MM.1S (cell line): ENCODE data around the gene FBLN1.

Experiments
- DNase-seq: peaks from one replicate; pipeline ENCODE4 v3.0.0-alpha.2; 2015
- H2AFZ ChIP-seq: fragments of 300-600 bp; sonication (generic); 2 replicates; pipeline ENCODE4 v1.6.0; 2016; ENCODE audit warnings: antibody characterized with exemption, low read length
- H3F3A ChIP-seq: fragments of 300-600 bp; sonication (generic); 2 replicates; pipeline ENCODE4 v1.6.1; 2016; ENCODE audit warnings: mild to moderate bottlenecking, antibody characterized with exemption, low read length, moderate library complexity, mixed read lengths; ENCODE audit not compliant: insufficient read depth
- H3K27ac ChIP-seq: fragments of 300-600 bp; sonication (generic); 2 replicates; pipeline ENCODE4 v1.5.1; 2016; ENCODE audit warnings: mild to moderate bottlenecking, low read length
- H3K27me3 ChIP-seq: fragments of 300-600 bp; sonication (generic); replicated peaks from 2 replicates; pipeline ENCODE4 v1.6.0; 2016; ENCODE audit warnings: low read length; ENCODE audit not compliant: insufficient read depth
- H3K36me3 ChIP-seq: fragments of 300-600 bp; sonication (generic); replicated peaks from 2 replicates; pipeline ENCODE4 v1.6.1; 2016; ENCODE audit warnings: mild to moderate bottlenecking, low read length, mixed read lengths; ENCODE audit not compliant: insufficient read depth
- H3K4me1 ChIP-seq: fragments of 300-600 bp; sonication (generic); 2 replicates; pipeline ENCODE4 v1.6.1; 2016; ENCODE audit warnings: low read length, mixed read lengths
- H3K4me2 ChIP-seq: fragments of 300-600 bp; sonication (generic); 2 replicates; pipeline ENCODE4 v1.6.0; 2016; ENCODE audit warnings: low read depth, low read length
- H3K4me3 ChIP-seq: fragments of 300-600 bp; sonication (generic); 2 replicates; pipeline ENCODE4 v1.5.1; 2016; ENCODE audit warnings: low read length, mixed read lengths
- H3K79me2 ChIP-seq: fragments of 300-600 bp; sonication (generic); 2 replicates; pipeline ENCODE4 v1.6.1; 2016; ENCODE audit warnings: mixed run types, low read length, mixed read lengths
- H3K9ac ChIP-seq: fragments of 300-600 bp; sonication (generic); 2 replicates; pipeline ENCODE4 v1.6.1; 2016; ENCODE audit warnings: low read length, mixed read lengths
- H3K9me2 ChIP-seq: fragments of 300-600 bp; sonication (generic); replicated peaks from 2 replicates; pipeline ENCODE4 v1.6.1; 2016; ENCODE audit warnings: mild to moderate bottlenecking, low read length, mixed read lengths; ENCODE audit not compliant: insufficient read depth
- H3K9me3 ChIP-seq: fragments of 300-600 bp; sonication (generic); replicated peaks from 2 replicates; pipeline ENCODE4 v1.6.1; 2016; ENCODE audit warnings: mild to moderate bottlenecking, low read length, mixed read lengths; ENCODE audit not compliant: insufficient read depth
- H4K20me1 ChIP-seq: fragments of 300-600 bp; sonication (generic); 2 replicates; pipeline ENCODE4 v1.6.1; 2016; ENCODE audit warnings: mild to moderate bottlenecking, low read length, moderate library complexity, mixed read lengths; ENCODE audit not compliant: insufficient read depth
- EZH2 ChIP-seq: fragments of 300-600 bp; sonication (generic); optimal IDR thresholded peaks from 2 replicates; pipeline ENCODE3; 2017; ENCODE audit warnings: low read depth, mild to moderate bottlenecking, antibody characterized with exemption, low read length, mixed read lengths
- EZH2phosphoT487 ChIP-seq: fragments of 300-600 bp; sonication (generic); IDR thresholded peaks from 2 replicates; pipeline ENCODE4 v1.6.1; 2018; ENCODE audit warnings: antibody characterized with exemption, low read length
- TF ChIP-seq, protein P1 (sequence below): fragments of 300-600 bp; sonication (generic); IDR thresholded peaks from 2 replicates; pipeline ENCODE4 v1.5.1; 2016; ENCODE audit warnings: antibody characterized with exemption, low read length, mixed read lengths

The FBLN1 gene

DNA sequence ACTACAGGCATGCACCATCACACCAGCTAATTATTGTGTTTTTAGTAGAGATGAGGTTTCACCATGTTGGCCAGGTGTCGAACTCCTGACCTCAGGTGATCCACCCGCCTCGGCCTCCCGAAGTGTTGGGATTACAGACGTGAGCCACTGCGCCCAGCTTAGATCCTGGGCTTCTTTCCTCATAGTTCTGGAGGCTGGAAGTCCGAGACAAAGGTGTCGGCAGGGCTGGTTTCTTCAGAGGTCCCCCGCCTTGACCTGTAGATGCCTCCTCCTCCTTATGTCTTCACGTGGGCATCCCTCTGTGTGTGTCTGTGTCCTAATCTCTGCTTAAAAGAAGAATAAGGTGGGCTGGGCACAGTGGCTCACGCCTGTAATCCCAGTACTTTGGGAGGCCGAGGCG, 44.2 kb upstream of the FBLN1 start:
- H3K9me2 ChIP-seq, result no peaks in the 10 kb centered on the region
- H3K27ac ChIP-seq, result no peak overlapping the region
- H3K9me3 ChIP-seq, result no peaks in the 10 kb centered on the region
- no peaks in the 10 kb centered on the region for H4K20me1 ChIP-seq
- TF ChIP-seq, protein P1, sequence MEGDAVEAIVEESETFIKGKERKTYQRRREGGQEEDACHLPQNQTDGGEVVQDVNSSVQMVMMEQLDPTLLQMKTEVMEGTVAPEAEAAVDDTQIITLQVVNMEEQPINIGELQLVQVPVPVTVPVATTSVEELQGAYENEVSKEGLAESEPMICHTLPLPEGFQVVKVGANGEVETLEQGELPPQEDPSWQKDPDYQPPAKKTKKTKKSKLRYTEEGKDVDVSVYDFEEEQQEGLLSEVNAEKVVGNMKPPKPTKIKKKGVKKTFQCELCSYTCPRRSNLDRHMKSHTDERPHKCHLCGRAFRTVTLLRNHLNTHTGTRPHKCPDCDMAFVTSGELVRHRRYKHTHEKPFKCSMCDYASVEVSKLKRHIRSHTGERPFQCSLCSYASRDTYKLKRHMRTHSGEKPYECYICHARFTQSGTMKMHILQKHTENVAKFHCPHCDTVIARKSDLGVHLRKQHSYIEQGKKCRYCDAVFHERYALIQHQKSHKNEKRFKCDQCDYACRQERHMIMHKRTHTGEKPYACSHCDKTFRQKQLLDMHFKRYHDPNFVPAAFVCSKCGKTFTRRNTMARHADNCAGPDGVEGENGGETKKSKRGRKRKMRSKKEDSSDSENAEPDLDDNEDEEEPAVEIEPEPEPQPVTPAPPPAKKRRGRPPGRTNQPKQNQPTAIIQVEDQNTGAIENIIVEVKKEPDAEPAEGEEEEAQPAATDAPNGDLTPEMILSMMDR, result no peak
- TF ChIP-seq EZH2phosphoT487 (no peak), EZH2 (no peak)
- no peak for DNase-seq
- no peak overlapping the region for H3K4me3 ChIP-seq
- peaks cover 77% of the 10 kb centered on the region for H3K27me3 ChIP-seq
- no peaks in the 10 kb centered on the region for H3K4me1 ChIP-seq
- H3K4me2 ChIP-seq, result no peak overlapping the region
- no peaks in the 10 kb centered on the region for H3K36me3 ChIP-seq
- H3K79me2 ChIP-seq, result no peaks in the 10 kb centered on the region
- no peak overlapping the region for H2AFZ ChIP-seq
- H3K9ac ChIP-seq, result no peak overlapping the region
- H3F3A ChIP-seq, result no peaks in the 10 kb centered on the region

DNA sequence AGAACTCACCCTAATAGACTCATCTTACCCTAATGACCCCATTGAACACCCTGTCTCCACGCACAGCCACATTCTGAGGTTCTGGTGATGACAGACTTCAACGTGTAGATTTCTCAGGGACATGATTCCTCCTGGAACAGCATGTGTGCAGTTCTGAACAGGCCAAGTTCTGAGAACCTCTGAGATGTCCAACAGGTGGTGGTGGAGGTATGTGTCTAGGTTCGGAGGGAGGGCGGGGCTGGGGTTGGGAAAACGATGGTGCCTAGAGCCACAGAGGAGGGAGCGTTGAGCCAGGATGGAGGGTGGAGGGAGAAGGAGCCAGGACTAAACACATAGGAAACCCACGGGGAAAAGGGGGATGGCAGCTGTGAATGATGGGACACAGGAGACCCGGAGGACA, 43.4 kb upstream of the FBLN1 start:
- no peak overlapping the region for H3K9ac ChIP-seq
- DNase-seq, result no peak
- H3K79me2 ChIP-seq, result no peaks in the 10 kb centered on the region
- H3K27me3 ChIP-seq, result peaks cover 70% of the 10 kb centered on the region
- H3K4me2 ChIP-seq, result no peak overlapping the region
- H3K36me3 ChIP-seq, result no peaks in the 10 kb centered on the region
- H4K20me1 ChIP-seq, result no peaks in the 10 kb centered on the region
- H2AFZ ChIP-seq, result no peak overlapping the region
- no peaks in the 10 kb centered on the region for H3K9me2 ChIP-seq
- H3K9me3 ChIP-seq, result no peaks in the 10 kb centered on the region
- H3K4me1 ChIP-seq, result no peaks in the 10 kb centered on the region
- H3F3A ChIP-seq, result no peaks in the 10 kb centered on the region
- H3K4me3 ChIP-seq, result no peak overlapping the region
- no peak overlapping the region for H3K27ac ChIP-seq
- no peak for TF ChIP-seq EZH2phosphoT487

DNA sequence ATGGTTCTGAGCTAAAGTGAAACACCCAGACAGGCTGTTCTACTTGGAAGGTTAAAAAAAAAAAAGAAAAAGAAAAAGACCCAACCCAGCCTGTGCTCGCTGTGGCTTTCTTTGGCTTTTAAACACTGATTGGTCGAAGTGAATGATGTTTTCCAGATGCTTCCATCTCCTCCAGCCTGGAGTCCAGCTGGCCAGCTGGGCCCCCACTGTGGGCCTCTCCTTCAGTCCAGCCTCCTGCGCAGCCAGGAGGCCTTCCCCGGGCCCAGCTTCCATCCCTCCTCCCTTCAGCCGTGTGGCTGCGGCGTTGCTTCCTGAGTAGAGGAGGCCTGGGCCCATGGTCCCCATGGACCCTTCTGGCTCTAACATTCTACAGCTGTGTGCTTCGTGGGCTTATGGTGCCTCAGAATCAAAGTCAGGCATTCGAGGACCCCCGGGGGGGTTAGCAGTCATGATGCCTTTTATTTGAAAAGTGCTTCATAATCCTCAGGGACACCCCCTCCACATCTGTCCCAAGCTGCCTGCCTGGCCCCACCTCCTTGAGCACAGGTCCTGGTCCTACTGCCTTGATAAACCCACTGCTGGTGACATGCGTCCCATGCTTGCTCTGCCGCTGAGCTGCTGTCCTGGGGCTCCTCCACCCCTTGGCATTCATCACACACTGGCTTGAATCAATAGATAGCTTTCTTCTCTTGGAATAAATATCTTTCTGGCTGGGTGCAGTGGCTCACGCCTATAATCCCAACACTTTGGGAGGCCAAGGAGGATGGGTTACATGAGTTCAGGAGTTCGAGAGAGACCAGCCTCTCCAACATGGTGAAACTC, 42.2 kb upstream of the FBLN1 start:
- no peaks in the 10 kb centered on the region for H4K20me1 ChIP-seq
- no peak overlapping the region for H3K4me2 ChIP-seq
- no peak overlapping the region for H3K9ac ChIP-seq

More for the DNA sequence above, 42.2 kb upstream of the FBLN1 start:
- peaks cover 57% of the 10 kb centered on the region for H3K27me3 ChIP-seq
- H3K4me3 ChIP-seq, result no peak overlapping the region
- no peaks in the 10 kb centered on the region for H3F3A ChIP-seq
- DNase-seq, result no peak
- H3K79me2 ChIP-seq, result no peaks in the 10 kb centered on the region
- TF ChIP-seq EZH2phosphoT487 (no peak), EZH2 (no peak)
- TF ChIP-seq, protein P1, result no peak
- H3K9me2 ChIP-seq, result no peaks in the 10 kb centered on the region
- H3K36me3 ChIP-seq, result no peaks in the 10 kb centered on the region
- H3K4me1 ChIP-seq, result no peaks in the 10 kb centered on the region
- H2AFZ ChIP-seq, result no peak overlapping the region
- H3K27ac ChIP-seq, result no peak overlapping the region
- no peaks in the 10 kb centered on the region for H3K9me3 ChIP-seq
